ENCODE data around the gene PBX3. TPM values are rescaled to one million over a fixed set of nuclear protein-coding genes. Genes with fewer than 3 reads are reported as not detected.

The PBX3 gene
- total RNA-seq, 2 experiments from 2014 or later, result 9.4 to 14.3 TPM

- Mint-ChIP-seq H3K27me3 (ENCODE audit: low read depth) (no peaks in the 10 kb centered on the region), H3K4me1 (ENCODE audit: low read depth) (peaks cover 22% of the 10 kb centered on the region), H3K36me3 (ENCODE audit: low read depth) (no peaks in the 10 kb centered on the region), H3K4me3 (no peak overlapping the region), H3K27ac (no peak overlapping the region), H3K9me3 (peaks cover 1% of the 10 kb centered on the region)
- intact Hi-C loops (cut with micrococcal nuclease), result no loop called here
- no peak for DNase-seq
- CTCF ChIA-PET, result no interaction called here
Measured at GRCh38 chr9:125856331-125856730, 109.2 kb downstream of the PBX3 start.

GRCh38 chr9:125861405-125862058, 114.4 kb downstream of the PBX3 start:
- Mint-ChIP-seq H3K9me3 (peaks cover 1% of the 10 kb centered on the region), H3K4me3 (no peak overlapping the region), H3K27me3 (ENCODE audit: low read depth) (no peaks in the 10 kb centered on the region), H3K36me3 (ENCODE audit: low read depth) (peaks cover 1% of the 10 kb centered on the region), H3K27ac (no peak overlapping the region), H3K4me1 (ENCODE audit: low read depth) (peaks cover 14% of the 10 kb centered on the region)
- no peak for DNase-seq
- intact Hi-C loops (cut with micrococcal nuclease), result no loop called here
- CTCF ChIA-PET, result interaction anchor here (0.8 kb wide), 1 partner anchor 14 kb away, joined by 5 read pairs; no protein-coding TSS in a partner anchor

- intact Hi-C loops (cut with micrococcal nuclease), result no loop called here
- CTCF ChIA-PET, result no interaction called here
- Mint-ChIP-seq H3K27ac (no peak overlapping the region), H3K36me3 (ENCODE audit: low read depth) (peaks cover 1% of the 10 kb centered on the region), H3K4me1 (ENCODE audit: low read depth) (peaks cover 14% of the 10 kb centered on the region), H3K9me3 (peaks cover 1% of the 10 kb centered on the region), H3K27me3 (ENCODE audit: low read depth) (no peaks in the 10 kb centered on the region), H3K4me3 (no peak overlapping the region)
- DNase-seq, result no peak
Measured at GRCh38 chr9:125863923-125864322, 116.8 kb downstream of the PBX3 start.

- intact Hi-C loops (cut with micrococcal nuclease), result no loop called here
- Mint-ChIP-seq H3K27ac (no peak overlapping the region), H3K36me3 (ENCODE audit: low read depth) (no peaks in the 10 kb centered on the region), H3K27me3 (ENCODE audit: low read depth) (no peaks in the 10 kb centered on the region), H3K4me3 (no peak overlapping the region), H3K4me1 (ENCODE audit: low read depth) (no peaks in the 10 kb centered on the region), H3K9me3 (no peaks in the 10 kb centered on the region)
- CTCF ChIA-PET, result interaction anchor here (0.6 kb wide), 1 partner anchor 44 kb away, joined by 8 read pairs; no protein-coding TSS in a partner anchor
- no peak for DNase-seq
Measured at GRCh38 chr9:125867751-125868415, 120.7 kb downstream of the PBX3 start.

GRCh38 chr9:125878164-125878631, 131.0 kb downstream of the PBX3 start:
- CTCF ChIA-PET, result interaction anchor here (0.6 kb wide), 1 partner anchor 344 kb away, joined by 3 read pairs; no protein-coding TSS in a partner anchor
- Mint-ChIP-seq H3K27me3 (ENCODE audit: low read depth) (no peaks in the 10 kb centered on the region), H3K27ac (no peak overlapping the region), H3K36me3 (ENCODE audit: low read depth) (no peaks in the 10 kb centered on the region), H3K4me3 (no peak overlapping the region), H3K4me1 (ENCODE audit: low read depth) (no peaks in the 10 kb centered on the region), H3K9me3 (no peaks in the 10 kb centered on the region)
- no peak for DNase-seq
- intact Hi-C loops (cut with micrococcal nuclease), result no loop called here

- Mint-ChIP-seq H3K27me3 (ENCODE audit: low read depth) (no peaks in the 10 kb centered on the region), H3K4me1 (ENCODE audit: low read depth) (no peaks in the 10 kb centered on the region), H3K9me3 (no peaks in the 10 kb centered on the region), H3K36me3 (ENCODE audit: low read depth) (no peaks in the 10 kb centered on the region), H3K4me3 (no peak overlapping the region), H3K27ac (no peak overlapping the region)
- intact Hi-C loops (cut with micrococcal nuclease), result no loop called here
- DNase-seq, result no peak
- CTCF ChIA-PET, result interaction anchor here (0.6 kb wide), 1 partner anchor 244 kb away, joined by 3 read pairs; no protein-coding TSS in a partner anchor
Measured at GRCh38 chr9:125881042-125881441, 133.9 kb downstream of the PBX3 start.

GRCh38 chr9:125883565-125884217, 136.5 kb downstream of the PBX3 start:
- no peak overlapping the region for H3K4me3 Mint-ChIP-seq
- peaks cover under 1% of the 10 kb centered on the region for H3K4me1 Mint-ChIP-seq (ENCODE audit: low read depth)
- H3K36me3 Mint-ChIP-seq (ENCODE audit: low read depth), result no peaks in the 10 kb centered on the region
- H3K27ac Mint-ChIP-seq, result no peak overlapping the region
- no peak for DNase-seq
- H3K27me3 Mint-ChIP-seq (ENCODE audit: low read depth), result peaks cover 11% of the 10 kb centered on the region
- CTCF ChIA-PET, result no interaction called here
- intact Hi-C loops (cut with micrococcal nuclease), result no loop called here
- no peaks in the 10 kb centered on the region for H3K9me3 Mint-ChIP-seq

GRCh38 chr9:125884218-125884595, 137.0 kb downstream of the PBX3 start:
- Mint-ChIP-seq H3K9me3 (no peaks in the 10 kb centered on the region), H3K36me3 (ENCODE audit: low read depth) (no peaks in the 10 kb centered on the region), H3K27ac (no peak overlapping the region), H3K4me1 (ENCODE audit: low read depth) (peaks cover 5% of the 10 kb centered on the region), H3K4me3 (no peak overlapping the region), H3K27me3 (ENCODE audit: low read depth) (peaks cover 14% of the 10 kb centered on the region)
- CTCF ChIA-PET, result no interaction called here
- intact Hi-C loops (cut with micrococcal nuclease), result no loop called here
- DNase-seq, result no peak

GRCh38 chr9:125885405-125886034, 138.3 kb downstream of the PBX3 start:
- no peak overlapping the region for H3K4me3 Mint-ChIP-seq
- intact Hi-C loops (cut with micrococcal nuclease), result loop anchor here (5.0 kb wide), 1 partner anchor 63 kb away; no protein-coding TSS in a partner anchor
- CTCF ChIA-PET, result no interaction called here
- peaks cover 9% of the 10 kb centered on the region for H3K4me1 Mint-ChIP-seq (ENCODE audit: low read depth)
- H3K9me3 Mint-ChIP-seq, result no peaks in the 10 kb centered on the region
- no peak for DNase-seq
- H3K36me3 Mint-ChIP-seq (ENCODE audit: low read depth), result no peaks in the 10 kb centered on the region
- no peak overlapping the region for H3K27ac Mint-ChIP-seq
- H3K27me3 Mint-ChIP-seq (ENCODE audit: low read depth), result peaks cover 19% of the 10 kb centered on the region

GRCh38 chr9:125886365-125886764, 139.2 kb downstream of the PBX3 start:
- Mint-ChIP-seq H3K9me3 (no peaks in the 10 kb centered on the region), H3K4me1 (ENCODE audit: low read depth) (peaks cover 9% of the 10 kb centered on the region), H3K27ac (no peak overlapping the region), H3K36me3 (ENCODE audit: low read depth) (no peaks in the 10 kb centered on the region), H3K27me3 (ENCODE audit: low read depth) (peaks cover 19% of the 10 kb centered on the region), H3K4me3 (no peak overlapping the region)
- CTCF ChIA-PET, result no interaction called here
- intact Hi-C loops (cut with micrococcal nuclease), result loop anchor here (5.0 kb wide), 1 partner anchor 64 kb away; no protein-coding TSS in a partner anchor
- DNase-seq, result no peak

- no peaks in the 10 kb centered on the region for H3K36me3 Mint-ChIP-seq (ENCODE audit: low read depth)
- H3K4me1 Mint-ChIP-seq (ENCODE audit: low read depth), result peaks cover 9% of the 10 kb centered on the region
- peaks cover 19% of the 10 kb centered on the region for H3K27me3 Mint-ChIP-seq (ENCODE audit: low read depth)
- intact Hi-C loops (cut with micrococcal nuclease), result loop anchor here (5.0 kb wide), 1 partner anchor 65 kb away; no protein-coding TSS in a partner anchor
- DNase-seq, result no peak
- no peak overlapping the region for H3K27ac Mint-ChIP-seq
- CTCF ChIA-PET, result no interaction called here
- no peaks in the 10 kb centered on the region for H3K9me3 Mint-ChIP-seq
- no peak overlapping the region for H3K4me3 Mint-ChIP-seq
Measured at GRCh38 chr9:125887172-125887571, 140.0 kb downstream of the PBX3 start.

- H3K27ac Mint-ChIP-seq, result no peak overlapping the region
Measured at GRCh38 chr9:125888211-125888610, 141.0 kb downstream of the PBX3 start.

More at GRCh38 chr9:125888211-125888610, 141.0 kb downstream of the PBX3 start:
- intact Hi-C loops (cut with micrococcal nuclease), result loop anchor here (5.0 kb wide), 1 partner anchor 66 kb away; no protein-coding TSS in a partner anchor
- CTCF ChIA-PET, result interaction anchor here (0.9 kb wide), 1 partner anchor 75 kb away, joined by 4 read pairs; no protein-coding TSS in a partner anchor
- H3K27me3 Mint-ChIP-seq (ENCODE audit: low read depth), result peaks cover 19% of the 10 kb centered on the region
- no peaks in the 10 kb centered on the region for H3K9me3 Mint-ChIP-seq
- no peaks in the 10 kb centered on the region for H3K36me3 Mint-ChIP-seq (ENCODE audit: low read depth)
- H3K4me3 Mint-ChIP-seq, result no peak overlapping the region
- no peak for DNase-seq
- H3K4me1 Mint-ChIP-seq (ENCODE audit: low read depth), result peaks cover 9% of the 10 kb centered on the region
